GM19328 (cell line): ENCODE results near the gene ATG3.
A peak's percentile ranks its signal among the peaks of the same experiment; 100 is the strongest.
"Not testable (repeated sequence)": the region's sequence is repeated elsewhere in the genome, so short reads cannot be mapped to it uniquely, and the experiment has no call there.

Experiments used
- ATAC-seq: cut with Tn5 transposase; IDR thresholded peaks from one replicate; pipeline ENCODE4 v1.9.1; 2021; ENCODE audit warnings: mild to moderate bottlenecking, moderate library complexity; ENCODE audit not compliant: unreplicated experiment

The ATG3 gene

GRCh38 chr3:112561734-112562529 lies at the start of gene ATG3, which contains the start of gene SLC35A5:
TSS of gene ATG3 (minus strand) at chr3:112561962. CDS start at chr3:112561528, 434 bp downstream.
TSS of gene SLC35A5 (plus strand) at chr3:112562045. CDS start at chr3:112563404, 1,359 bp downstream.
- ATAC-seq = peak; percentile 75

DNA sequence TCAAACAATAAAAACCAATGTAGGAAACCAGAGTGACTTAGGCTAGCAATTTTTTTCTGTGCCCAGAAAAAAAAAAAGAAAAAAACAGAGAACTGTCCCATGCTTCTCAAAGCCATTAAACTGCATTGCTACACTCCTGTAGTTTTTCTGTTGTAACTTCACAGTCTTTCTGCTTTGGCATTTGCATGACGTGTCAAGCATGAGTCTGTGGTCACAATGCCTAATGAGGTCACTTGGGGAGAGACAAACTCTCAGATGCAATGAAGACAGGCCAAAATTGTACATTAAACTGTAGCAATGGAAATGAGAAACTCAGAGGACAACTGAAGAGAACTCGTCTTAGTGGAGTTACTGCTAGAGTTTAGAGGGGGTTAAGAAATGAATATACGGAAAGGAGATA lies 48.4 kb upstream of the ATG3 start:
- ATAC-seq = no peak

DNA sequence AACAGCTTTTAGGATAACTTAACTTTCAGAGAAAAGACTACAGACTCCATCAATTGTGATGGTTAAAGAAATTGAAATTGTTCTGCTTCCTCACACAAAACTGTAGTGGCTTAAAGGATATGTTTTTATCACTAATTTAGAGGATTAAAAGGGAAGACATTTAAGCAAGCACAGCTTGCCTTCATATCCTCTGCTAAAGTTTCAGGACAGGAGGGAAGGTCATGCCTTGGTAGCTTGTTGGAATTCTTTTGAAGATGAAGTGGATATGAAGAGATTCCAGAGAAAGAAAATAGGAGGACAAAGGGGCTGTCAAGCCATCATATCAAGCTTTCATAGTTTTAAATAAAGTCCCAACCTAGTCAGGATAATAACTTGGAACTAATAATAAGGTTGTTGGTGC lies 46.1 kb upstream of the ATG3 start:
- ATAC-seq = no peak

DNA sequence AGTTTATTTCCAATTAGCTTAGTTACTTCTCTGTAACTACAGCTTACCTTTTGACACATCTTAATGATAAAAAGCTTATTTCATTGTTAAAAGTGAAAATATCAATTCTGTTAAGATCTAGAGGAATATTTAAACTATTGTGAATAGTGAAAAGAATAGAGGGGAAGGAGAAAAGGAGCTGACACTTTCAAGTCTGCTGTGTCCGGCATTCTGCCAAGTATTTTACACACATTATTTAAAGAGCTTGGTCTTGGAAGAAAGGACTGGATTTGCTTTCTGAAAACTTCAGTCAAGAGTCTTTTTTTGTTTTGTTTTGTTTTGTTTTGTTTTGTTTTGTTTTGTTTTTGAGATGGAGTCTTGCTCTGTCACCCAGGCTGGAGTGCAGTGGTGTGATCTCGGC lies 44.3 kb upstream of the ATG3 start:
- no peak for ATAC-seq

DNA sequence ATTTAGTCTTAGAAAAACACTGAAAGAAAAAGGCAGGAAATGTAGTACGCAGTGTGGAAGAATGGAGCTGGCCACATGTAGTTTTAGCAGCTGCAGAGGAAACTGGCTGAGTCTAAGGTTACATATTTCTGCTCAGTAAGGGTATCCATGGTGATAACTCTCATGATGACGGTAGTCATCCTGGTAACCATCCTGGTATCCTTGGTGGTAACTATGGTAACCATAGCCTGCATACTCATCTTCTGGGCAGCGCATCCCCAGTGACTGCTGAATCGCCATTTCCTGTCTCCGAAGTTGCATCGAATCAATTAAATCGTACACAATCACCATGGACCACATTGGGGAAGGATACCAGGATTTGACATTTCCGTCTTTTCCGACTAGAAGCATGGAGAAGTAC lies 43.5 kb upstream of the ATG3 start:
- ATAC-seq = no peak

DNA sequence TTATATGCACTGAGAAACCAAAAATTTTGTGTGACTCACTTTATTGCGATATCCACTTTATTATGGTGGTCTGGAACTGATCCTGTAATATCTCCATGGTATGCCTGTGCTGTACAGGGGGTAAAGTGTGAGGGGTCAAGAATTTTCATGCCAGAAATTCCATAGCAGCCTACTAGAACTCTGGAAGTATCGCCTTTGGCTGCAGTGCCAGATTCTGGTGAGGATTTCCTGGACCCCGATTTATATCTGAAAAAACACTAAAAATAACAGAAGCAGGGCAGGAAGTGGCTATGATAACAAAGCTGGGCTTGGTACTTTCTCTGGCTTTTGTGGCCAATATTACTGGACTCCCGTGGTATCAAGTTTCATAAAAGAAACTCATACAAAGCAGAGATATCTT lies 42.8 kb upstream of the ATG3 start:
- ATAC-seq = no peak

GRCh38 chr3:112602217-112602838 lies 40.6 kb upstream of the ATG3 start:
- ATAC-seq = no peak

- no peak for ATAC-seq
Measured at GRCh38 chr3:112598731-112599130, 37.0 kb upstream of the ATG3 start.

DNA sequence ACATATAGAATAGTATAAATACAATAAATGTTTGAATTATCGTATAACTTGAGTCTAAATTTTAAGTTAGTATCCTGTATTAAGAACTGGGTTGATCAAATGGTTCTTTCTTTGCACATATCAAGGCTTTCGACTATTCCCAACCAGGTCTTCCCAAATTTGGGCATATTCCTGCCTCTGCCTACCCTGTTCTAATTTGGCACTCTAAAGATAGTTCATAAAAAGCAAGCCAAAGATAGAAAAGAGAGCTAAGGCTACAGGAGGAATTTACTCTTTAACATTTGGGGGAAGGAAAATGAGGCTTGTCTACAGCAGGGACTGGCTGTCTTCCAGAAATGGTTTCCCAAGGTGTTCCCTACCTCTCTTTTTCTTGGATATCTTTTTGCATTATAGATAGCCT lies 36.2 kb upstream of the ATG3 start:
- ATAC-seq = no peak

- no peak for ATAC-seq
Measured at GRCh38 chr3:112594856-112595255, 33.1 kb upstream of the ATG3 start.

DNA sequence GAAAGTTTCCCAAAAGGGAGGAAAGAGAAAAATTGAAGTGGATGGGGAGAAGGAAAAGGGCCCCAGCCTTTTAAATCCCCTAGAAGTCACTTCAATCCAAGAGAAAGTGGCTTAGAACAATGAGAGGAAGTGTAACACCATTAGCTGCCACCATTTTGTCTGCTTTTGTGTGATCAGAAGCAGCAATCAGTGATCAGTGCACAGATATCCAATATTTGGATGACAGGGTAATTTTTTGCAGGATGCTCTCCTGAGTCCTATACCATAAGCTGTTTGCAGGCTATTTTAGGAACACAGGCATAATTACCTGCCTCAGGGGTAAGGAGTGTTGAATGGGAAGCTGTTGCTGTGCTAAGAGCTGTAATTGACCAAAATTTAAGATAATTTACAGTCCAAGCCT lies 31.5 kb upstream of the ATG3 start:
- no peak for ATAC-seq

DNA sequence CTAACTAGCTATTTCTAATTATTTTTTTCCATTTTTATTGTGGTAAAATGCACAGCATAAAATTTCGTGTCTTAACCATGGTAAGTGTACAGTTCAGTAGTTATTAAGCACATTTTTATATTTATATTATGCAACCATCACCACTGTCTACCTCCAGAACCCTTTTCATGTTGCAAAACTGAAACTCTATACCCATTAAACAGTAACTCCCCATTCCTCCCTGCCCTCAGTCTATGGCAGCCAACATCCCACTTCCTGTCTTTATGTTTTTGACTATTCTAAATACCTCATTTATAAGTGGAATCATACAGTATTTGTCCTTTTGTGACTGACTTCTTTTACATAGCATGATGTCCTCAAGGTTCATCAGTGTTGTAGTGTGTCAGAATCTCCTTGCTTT lies 25.6 kb upstream of the ATG3 start:
- no peak for ATAC-seq

DNA sequence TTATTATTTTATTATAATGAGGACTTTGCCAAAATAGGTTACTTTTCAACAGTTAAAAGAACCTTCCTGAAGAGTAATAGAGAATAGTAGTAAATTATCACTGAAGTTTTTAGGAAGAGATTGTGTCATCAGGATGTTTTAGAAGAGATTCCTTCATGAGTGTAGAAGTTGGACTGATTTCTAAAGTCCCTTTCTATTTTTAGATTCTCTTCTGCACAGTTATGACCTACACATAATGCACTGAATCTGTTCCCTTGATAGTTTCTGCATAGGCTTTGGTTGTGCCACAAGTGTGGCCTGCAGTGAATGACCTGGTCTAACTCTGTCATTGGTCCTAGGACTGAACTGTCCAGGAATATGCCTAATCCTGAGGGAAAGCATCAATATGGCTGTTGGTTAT lies 24.0 kb upstream of the ATG3 start:
- no peak for ATAC-seq

- no peak for ATAC-seq
Measured at GRCh38 chr3:112583105-112583504, 21.3 kb upstream of the ATG3 start.

DNA sequence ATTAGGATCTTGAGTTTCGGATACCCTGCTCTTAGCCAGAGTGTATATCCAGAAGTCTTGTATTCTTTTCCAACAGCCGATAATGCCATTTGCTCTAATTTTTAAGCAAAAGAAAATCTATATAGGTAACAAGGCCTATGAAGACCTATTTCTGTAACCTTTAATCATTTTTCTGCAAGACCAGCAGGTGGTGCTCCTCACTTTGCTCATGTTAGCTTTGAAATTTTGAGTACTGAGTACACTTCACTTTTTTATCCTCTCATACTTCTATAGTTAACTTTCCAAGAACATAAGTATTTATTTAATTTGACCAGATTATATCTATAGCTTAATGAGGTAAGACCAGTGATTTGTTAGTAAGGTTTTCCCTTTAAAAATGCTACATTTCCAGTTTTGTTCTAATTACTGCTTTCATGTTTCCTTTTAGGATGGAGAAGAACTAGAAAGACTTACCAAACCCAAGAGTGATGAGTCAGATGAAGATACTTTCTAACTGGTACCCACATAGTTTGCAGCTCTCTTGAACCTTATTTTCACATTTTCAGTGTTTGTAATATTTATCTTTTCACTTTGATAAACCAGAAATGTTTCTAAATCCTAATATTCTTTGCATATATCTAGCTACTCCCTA lies 20.6 kb upstream of the ATG3 start:
- no peak for ATAC-seq

DNA sequence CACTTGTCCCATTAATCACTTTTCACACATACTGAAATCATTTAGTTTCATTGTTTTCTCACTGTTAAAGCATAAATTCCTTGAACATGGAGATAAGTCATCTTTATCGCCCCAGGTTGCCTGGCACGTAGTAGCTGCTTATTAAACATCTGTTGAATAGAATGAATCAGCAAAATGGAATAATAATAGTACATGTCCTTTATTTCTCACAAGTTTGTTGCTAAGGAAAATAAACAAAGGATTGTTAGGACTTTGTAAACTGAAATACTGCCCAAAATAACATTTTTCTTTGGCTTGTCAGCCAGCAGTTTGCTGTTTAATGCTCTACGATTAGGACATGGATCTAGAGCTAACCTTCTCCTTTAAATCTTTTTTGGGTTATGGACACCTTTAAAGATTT lies 17.9 kb upstream of the ATG3 start:
- no peak for ATAC-seq

- no peak for ATAC-seq
Measured at GRCh38 chr3:112579232-112579631, 17.5 kb upstream of the ATG3 start.

DNA sequence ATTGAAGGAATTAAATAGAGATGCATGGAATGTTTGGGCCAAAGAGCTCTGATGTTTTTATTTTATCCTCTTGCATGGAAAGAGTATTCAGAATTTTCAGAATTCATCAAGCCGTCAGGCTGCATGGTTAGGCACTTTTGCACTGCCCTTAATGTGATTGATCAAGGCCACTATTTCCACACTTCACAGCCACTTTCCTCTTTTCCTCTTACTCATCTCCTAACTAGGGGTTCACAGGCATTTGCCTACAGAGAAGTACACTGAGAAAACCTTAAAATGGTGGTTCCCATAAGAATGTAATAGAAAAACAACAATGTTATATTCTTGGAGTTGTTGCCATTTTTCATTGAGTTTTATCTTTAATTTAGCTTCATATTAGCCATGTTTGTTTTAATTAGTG lies 10.9 kb upstream of the ATG3 start:
- ATAC-seq = no peak

GRCh38 chr3:112569265-112569664 lies 7.5 kb upstream of the ATG3 start:
- no peak for ATAC-seq

- no peak for ATAC-seq
Measured at GRCh38 chr3:112568642-112569041, 6.9 kb upstream of the ATG3 start.

DNA sequence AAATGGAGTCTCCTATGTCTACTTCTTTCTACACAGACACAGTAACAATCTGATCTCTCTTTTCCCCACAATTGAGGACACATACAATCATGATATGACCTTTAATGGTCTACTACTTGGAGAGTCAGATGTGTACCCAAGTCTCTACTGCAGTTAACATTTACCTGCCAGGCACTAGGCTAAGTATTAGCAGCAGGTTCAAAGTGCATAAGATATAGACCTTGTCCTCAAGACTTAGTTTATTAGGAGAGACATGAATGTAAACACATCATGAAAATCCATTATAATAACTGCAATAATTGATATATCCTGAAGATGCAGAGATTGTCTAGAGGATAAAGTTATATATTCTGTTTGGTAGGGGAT lies 3.2 kb upstream of the ATG3 start:
- ATAC-seq = no peak

DNA sequence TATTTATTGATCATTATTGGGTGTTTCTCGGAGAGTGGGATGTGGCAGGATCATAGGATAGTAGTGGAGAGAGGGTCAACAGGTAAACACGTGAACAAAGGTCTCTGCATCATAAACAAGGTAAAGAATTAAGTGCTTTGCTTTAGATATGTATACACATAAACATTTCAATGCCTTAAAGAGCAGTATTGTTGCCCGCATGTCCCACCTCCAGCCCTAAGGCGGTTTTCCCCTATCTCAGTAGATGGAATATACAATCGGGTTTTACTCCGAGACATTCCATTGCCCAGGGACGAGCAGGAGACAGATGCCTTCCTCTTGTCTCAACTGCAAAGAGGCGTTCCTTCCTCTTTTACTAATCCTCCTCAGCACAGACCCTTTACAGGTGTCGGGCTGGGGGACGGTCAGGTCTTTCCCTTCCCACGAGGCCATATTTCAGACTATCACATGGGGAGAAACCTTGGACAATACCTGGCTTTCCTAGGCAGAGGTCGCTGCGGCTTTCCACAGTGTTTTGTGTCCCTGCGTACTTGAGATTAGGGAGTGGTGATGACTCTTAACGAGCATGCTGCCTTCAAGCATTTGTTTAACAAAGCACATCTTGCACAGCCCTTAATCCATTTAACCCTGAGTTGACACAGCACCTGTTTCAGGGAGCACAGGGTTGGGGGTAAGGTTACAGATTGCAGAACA lies 2.6 kb upstream of the ATG3 start:
- ATAC-seq = not testable (repeated sequence)
